Small intestine (tissue), 7 donors: Measurements from ENCODE around the gene GH1. TPM values are rescaled to one million over a fixed set of nuclear protein-coding genes. Genes with fewer than 3 reads are reported as not detected.
"Not testable (repeated sequence)": the region's sequence is repeated elsewhere in the genome, so short reads cannot be mapped to it uniquely, and the experiment has no call there.

Experiments used
- DNase-seq, 2 donors: peaks; one replicate each; pipeline versions ENCODE4 v3.0.0 to v3.0.0-alpha.2; 2013
- FAIRE-seq: peaks from 2 replicates; lab custom pipeline; 2012; peaks lifted over from hg19 to GRCh38; lab: Jason Lieb, UNC
- H3K27ac ChIP-seq, 3 donors: one replicate each; pipeline ENCODE4 v1.5.1; 2013; ENCODE audit warnings: low read length in 2 of 3, mild to moderate bottlenecking in 2 of 3, control low read depth in 1 of 3, inconsistent platforms in 1 of 3, low read depth in 1 of 3, moderate library complexity in 1 of 3
- H3K27me3 ChIP-seq, 3 donors: one replicate each; pipeline ENCODE4 v1.6.1; 2013; ENCODE audit warnings: low read length in 3 of 3, inconsistent platforms in 1 of 3; ENCODE audit not compliant: control insufficient read depth in 3 of 3, insufficient read depth in 3 of 3
- H3K36me3 ChIP-seq, 3 donors: one replicate each; pipeline ENCODE4 v1.6.1; 2013; ENCODE audit warnings: low read length in 3 of 3, inconsistent platforms in 1 of 3, low read depth in 1 of 3, mild to moderate bottlenecking in 1 of 3, moderate library complexity in 1 of 3; ENCODE audit not compliant: control insufficient read depth in 3 of 3, insufficient read depth in 2 of 3
- H3K4me1 ChIP-seq, 3 donors: one replicate each; pipeline ENCODE4 v1.6.1; 2013; ENCODE audit warnings: low read length in 2 of 3, inconsistent platforms in 1 of 3, low read depth in 1 of 3, mild to moderate bottlenecking in 1 of 3, moderate library complexity in 1 of 3; ENCODE audit not compliant: control insufficient read depth in 3 of 3, insufficient read depth in 2 of 3
- H3K4me3 ChIP-seq, 3 donors: one replicate each; pipeline ENCODE4 v1.5.1; 2013; ENCODE audit warnings: low read length in 3 of 3, control low read depth in 1 of 3, inconsistent platforms in 1 of 3, low read depth in 1 of 3, mild to moderate bottlenecking in 1 of 3, moderate library complexity in 1 of 3
- H3K9me3 ChIP-seq, 2 donors: one replicate each; pipeline ENCODE4 v1.6.1; 2013; ENCODE audit warnings: low read depth in 1 of 2, low read length in 1 of 2; ENCODE audit not compliant: control insufficient read depth in 2 of 2, insufficient read depth in 1 of 2
- WGBS, 3 donors: extraction: QIAGEN DNeasy Blood & Tissue Kit; methylation state at CpG; one replicate each; pipeline ENCODE4 v1.1.7; 2013; 5-methylcytosine and 5-hydroxymethylcytosine counted together
- polyA plus RNA-seq, 4 donors: library from polyadenylated mRNA; stranded (reverse) in 3 of 4; unstranded in 1 of 4; fragments of 200-250 nt in 3 of 4; fragments of 120-200 nt in 1 of 4; gene quantifications; one replicate each; pipeline versions ENCODE4 v1.2.1 to v1.2.3, GENCODE V29; 2013
- donor health status: healthy with polysubstance abuse.
- donor health status: control.
- donor health status: control.
- donor health status: Bipolar disorder and iron deficiency.
- donor health status: healthy.

GH1 gene
- polyA plus RNA-seq, 4 donors = 0.06 TPM; not detected in 3

DNA sequence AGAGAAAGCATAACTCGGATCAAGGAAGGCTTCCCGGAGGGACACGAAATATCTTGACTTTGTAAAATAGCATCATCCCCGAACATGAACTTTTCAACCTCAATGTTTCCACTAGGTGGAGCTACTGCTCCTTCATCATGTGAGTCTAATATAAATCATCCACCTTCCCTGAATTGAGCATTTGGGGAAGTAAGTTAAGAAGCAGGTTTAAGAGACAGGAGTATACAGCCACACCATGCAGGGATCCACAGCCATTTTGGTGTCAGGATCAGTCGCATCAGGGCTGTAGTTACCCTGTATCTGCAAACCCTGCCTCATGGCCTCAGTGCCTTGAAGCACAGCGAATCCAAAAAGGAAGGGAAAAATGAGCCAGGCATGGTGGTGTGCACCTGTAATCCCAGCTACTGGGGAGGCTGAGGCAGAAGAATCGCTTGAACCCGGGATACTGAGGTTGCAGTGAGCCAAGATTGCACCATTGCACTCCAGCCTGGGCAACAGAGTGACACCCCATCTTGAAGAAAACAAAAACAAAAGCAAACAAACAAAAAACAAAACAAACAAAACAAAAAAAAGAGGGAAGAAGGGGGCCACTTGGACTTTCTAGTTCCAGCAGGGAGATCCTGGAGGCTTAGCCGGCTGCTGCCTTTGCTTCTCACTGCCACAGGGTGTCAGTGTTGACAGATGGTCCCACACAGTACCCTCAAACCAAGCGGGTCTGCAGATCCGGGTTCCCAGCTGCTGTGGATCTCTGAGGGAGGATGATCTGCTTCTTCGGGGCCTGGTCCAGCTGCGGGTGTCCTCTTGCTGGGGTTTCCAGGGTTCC is 29.4 kb downstream of the GH1 start:
- H3K9me3 ChIP-seq, H3K36me3 ChIP-seq, H3K4me3 ChIP-seq, FAIRE-seq, H3K4me1 ChIP-seq, H3K27me3 ChIP-seq, H3K27ac ChIP-seq: not testable (repeated sequence)
- DNase-seq = peak; percentile 16 to 20
- 26 to 34% (median 31%) methylated on average over 13 of the region's 13 CpGs for WGBS, 3 donors

DNA sequence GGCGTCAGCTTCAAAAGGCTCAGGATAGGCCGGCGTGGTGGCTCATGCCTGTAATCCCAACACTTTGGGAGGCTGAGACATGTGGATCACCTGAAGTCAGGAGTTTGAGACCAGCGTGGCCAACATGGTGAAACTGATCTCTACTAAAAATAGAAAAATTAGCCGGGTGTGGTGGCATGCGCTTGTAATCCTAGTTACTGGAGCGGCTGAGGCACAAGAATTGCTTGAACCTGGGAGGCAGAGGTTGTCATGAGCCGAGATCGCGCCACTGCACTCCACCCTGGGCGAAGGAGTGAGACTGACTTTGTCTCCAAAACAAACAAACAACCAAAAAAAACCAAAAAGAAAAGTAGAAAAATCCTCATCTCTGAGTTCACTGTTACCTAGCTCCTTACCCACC is 33.5 kb downstream of the GH1 start:
- not testable (repeated sequence) for H3K36me3 ChIP-seq, H3K27ac ChIP-seq, H3K4me1 ChIP-seq, H3K4me3 ChIP-seq, H3K9me3 ChIP-seq, H3K27me3 ChIP-seq, FAIRE-seq, DNase-seq
- WGBS, 3 donors = 82 to 89% (median 84%) methylated on average over 11 of the region's 11 CpGs

DNA sequence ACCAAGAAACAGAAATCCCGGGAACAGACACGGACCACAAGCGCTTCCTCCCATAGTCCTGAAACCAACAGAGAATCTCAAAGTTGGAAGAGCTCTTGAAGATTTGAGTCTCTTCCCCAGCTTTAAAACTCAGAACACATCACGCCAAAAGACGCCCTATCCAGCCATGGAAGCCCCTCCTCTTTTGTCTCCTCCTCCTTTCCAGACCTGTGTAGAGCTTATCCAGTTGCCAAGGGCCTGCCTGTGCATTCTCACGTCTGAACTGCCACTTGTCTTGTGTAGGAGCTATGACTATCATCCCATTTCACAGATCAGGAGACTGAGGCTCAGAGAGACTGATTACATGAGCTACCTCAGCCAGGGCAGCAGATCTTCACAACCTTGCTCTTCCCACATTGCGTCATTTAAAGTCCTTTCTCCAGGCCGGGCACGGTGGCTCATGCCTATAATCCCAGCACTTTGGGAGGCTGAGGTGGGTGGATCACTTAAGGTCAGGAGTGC is 36.0 kb downstream of the GH1 start:
- not testable (repeated sequence) for H3K27ac ChIP-seq, H3K27me3 ChIP-seq, H3K9me3 ChIP-seq, H3K4me1 ChIP-seq, H3K4me3 ChIP-seq, FAIRE-seq, H3K36me3 ChIP-seq, DNase-seq
- whole genome bisulfite sequencing, 3 donors = 73 to 79% (median 78%) methylated on average over 9 of the region's 9 CpGs

DNA sequence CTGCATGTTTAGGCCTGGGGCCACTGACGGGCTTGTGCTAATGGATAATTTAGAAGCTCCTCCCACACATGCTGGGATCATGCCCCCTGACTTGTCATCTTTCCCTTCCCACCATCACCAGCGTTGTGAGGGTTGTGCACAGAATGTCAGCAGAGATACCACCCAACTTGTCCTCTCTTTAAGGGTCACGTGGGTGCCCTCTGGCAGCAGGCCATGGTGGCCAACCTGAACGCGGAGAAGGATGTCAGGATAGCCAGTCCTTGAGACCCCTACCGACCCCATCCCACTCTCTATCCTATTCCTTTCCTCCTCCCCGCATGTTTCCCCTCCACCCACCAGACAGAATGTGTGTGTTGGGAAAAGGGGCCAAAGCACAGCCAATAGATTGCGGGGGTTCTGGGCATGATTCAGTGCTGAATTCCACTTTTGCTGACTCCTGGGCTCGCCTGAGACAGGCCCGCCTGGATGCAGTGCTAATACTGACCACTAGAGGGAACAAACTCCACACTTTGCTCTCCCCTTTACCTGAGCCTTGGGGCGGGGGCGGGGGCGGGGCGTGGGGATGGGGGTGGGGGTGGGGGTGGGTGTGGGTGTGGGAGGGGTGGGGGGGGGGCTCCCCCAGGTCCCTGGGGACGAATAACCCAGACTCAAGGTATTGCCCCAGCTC is 36.6 kb downstream of the GH1 start, which contains the start of gene GH2:
Gene GH2, minus strand, starts transcription at position 10 of the 667 bp plus-strand sequence. CDS start 143 bp downstream, outside the sequence.
- FAIRE-seq = no peak
- H3K27me3 ChIP-seq = peaks cover 0 to 2% (median 1%) of the 10 kb centered on the region in 3 donors

DNA sequence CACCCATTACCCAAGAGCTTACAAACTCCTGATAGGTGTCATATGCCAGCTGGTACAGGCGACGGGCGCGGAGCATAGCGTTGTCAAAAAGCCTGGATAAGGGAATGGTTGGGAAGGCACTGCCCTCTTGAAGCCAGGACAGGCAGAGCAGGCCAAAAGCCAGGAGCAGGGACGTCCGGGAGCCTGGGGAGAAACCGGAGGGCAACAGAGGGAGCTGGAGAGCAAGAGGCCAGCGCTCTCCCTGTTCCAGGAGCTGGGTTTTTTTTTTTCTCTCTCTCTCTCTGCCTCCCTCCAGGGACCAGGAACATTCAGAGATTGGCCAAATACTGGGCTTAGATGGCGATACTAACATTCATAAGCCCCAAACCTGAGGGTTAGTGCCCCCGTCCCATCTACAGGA is 37.3 kb downstream of the GH1 start:
- not testable (repeated sequence) for FAIRE-seq, H3K4me1 ChIP-seq
- 47 to 59% (median 52%) methylated on average over 11 of the region's 11 CpGs for WGBS, 3 donors

More for the DNA sequence above, 36.6 kb downstream of the GH1 start, which contains the start of gene GH2:
- Histone ChIP-seq H3K27ac (no peak within 1 kb of the TSS), H3K9me3 (no peaks in the 10 kb centered on the region), H3K4me1 (no peaks in the 10 kb centered on the region), H3K4me3 (no peak within 1 kb of the TSS), H3K36me3 (no peaks in the 10 kb centered on the region)
- WGBS, 3 donors = 35 to 42% (median 40%) methylated on average over 12 to 15 of the region's 15 CpGs
- peak; percentile 33 to 64 for DNase-seq

DNA sequence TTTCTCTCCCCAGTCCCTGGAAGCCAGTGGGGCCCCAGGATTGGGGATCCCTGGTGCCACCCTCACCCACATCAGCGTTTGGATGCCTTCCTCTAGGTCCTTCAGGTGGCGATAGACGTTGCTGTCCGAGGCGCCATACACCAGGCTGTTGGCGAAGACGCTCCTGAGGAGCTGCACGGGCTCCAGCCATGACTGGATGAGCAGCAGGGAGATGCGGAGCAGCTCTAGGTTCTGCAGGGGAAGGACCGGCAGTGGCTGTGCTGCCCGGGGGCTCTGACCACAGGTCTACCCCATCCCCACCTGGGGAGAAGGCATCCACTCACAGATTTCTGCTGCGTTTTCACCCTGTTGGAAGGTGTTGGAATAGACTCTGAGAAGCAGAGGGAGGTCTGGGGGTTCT is 37.9 kb downstream of the GH1 start:
- H3K27ac ChIP-seq = no peak overlapping the region
- WGBS, 3 donors = 79 to 84% (median 81%) methylated on average over 12 of the region's 12 CpGs
- H3K9me3 ChIP-seq = no peaks in the 10 kb centered on the region
- FAIRE-seq (no peak), DNase-seq (no peak)
- H3K36me3 ChIP-seq = no peaks in the 10 kb centered on the region
- no peaks in the 10 kb centered on the region for H3K4me1 ChIP-seq
- peaks cover 0 to 2% (median 1%) of the 10 kb centered on the region in 3 donors for H3K27me3 ChIP-seq
- H3K4me3 ChIP-seq = no peak overlapping the region

More for the DNA sequence above, 37.3 kb downstream of the GH1 start:
- H3K27me3 ChIP-seq, H3K4me3 ChIP-seq, H3K9me3 ChIP-seq, H3K36me3 ChIP-seq, DNase-seq, H3K27ac ChIP-seq: not testable (repeated sequence)

DNA sequence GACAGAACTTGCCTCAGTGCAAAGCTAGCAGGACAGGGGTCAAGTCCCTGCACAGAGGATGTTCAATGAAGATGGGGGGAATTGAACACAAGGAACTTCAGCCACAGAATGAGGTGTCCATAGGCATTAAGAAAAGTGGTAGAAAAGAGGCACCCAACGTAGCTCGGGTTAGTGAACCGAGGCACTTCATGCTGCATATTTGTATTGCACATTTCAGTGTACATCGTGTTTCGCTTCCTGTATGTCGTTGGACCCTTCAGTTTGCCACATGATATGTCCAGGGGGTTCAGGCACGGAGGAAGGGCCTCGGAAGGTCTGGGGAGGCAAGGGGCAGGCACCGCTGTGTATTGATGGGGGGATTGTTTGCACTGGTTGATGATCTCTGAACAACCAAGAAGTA is 40.2 kb downstream of the GH1 start:
- not testable (repeated sequence) for H3K4me1 ChIP-seq, H3K36me3 ChIP-seq, H3K27ac ChIP-seq, DNase-seq, H3K4me3 ChIP-seq, H3K27me3 ChIP-seq, H3K9me3 ChIP-seq, FAIRE-seq
- WGBS, 3 donors = 83 to 86% (median 85%) methylated on average over 9 of the region's 9 CpGs

DNA sequence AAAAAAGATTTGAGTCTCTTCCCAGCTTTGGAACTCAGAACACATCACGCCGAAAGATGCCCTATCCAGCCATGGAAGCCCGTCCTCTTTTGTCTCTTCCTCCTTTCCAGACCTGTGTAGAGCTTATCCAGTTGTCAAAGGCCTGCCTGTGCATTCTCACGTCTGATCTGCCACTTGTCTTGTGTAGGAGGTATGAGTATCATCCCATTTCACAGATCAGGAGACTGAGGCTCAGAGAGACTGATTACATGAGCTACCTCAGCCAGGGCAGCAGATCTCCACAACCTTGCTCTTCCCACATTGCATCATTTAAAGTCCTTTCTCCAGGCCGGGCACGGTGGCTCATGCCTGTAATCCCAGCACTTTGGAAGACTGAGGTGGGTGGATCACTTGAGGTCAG is 43.9 kb downstream of the GH1 start:
- FAIRE-seq = not testable (repeated sequence)

More for the DNA sequence above, 43.9 kb downstream of the GH1 start:
- not testable (repeated sequence) for H3K27ac ChIP-seq, H3K9me3 ChIP-seq, DNase-seq, H3K4me1 ChIP-seq, H3K27me3 ChIP-seq, H3K4me3 ChIP-seq, H3K36me3 ChIP-seq
- WGBS, 3 donors = 81 to 86% (median 83%) methylated on average over 6 of the region's 6 CpGs
